ENCODE data around the gene SSBP3. TPM values are rescaled to one million over a fixed set of nuclear protein-coding genes. Genes with fewer than 3 reads are reported as not detected.

The SSBP3 gene
- polyA plus RNA-seq, 4 donors = 117 to 130 (median 126) TPM

DNA sequence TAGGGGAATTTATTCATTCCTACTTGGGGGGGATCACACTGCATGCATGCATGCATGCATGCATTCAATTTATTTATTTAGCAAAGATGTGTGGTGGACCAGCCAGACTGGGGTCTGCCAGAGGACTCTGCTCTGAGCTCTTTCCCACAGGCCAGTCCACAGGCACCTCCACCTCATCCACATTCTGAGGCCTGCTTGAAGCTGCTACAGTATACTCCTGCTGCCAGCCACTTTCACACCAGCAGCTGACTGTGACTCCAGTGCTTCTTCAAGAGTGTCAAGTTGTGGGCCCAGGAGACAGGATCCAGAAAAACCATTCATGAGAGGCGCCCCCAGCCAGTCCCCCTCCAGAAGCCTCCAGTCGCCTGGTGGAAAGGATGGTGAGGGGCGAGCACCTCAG is 30.9 kb downstream of the SSBP3 start:
- no peak for DNase-seq (ENCODE audit: low read depth in 4 of 4, low spot score in 3 of 4)

DNA sequence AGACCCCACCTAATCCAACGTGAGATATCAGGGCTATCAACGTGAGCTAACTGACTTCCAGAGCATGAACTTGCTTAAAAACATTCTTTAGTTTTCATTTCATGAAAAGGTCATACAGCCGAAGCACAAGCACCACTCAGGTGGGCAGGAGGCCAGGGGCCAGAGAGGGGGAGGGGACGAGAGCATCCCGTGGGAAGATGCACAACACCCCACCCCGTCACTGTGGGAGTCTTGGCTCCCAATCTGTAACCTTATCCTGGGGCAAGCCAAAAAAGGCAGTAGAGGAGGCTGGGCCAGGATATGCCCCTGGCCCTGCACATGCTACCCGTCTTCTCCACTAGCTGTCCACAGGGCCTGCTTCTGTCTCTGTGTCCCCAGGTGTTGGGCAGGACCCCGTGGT is 31.4 kb downstream of the SSBP3 start:
- no peak for DNase-seq (ENCODE audit: low read depth in 4 of 4, low spot score in 3 of 4)

DNA sequence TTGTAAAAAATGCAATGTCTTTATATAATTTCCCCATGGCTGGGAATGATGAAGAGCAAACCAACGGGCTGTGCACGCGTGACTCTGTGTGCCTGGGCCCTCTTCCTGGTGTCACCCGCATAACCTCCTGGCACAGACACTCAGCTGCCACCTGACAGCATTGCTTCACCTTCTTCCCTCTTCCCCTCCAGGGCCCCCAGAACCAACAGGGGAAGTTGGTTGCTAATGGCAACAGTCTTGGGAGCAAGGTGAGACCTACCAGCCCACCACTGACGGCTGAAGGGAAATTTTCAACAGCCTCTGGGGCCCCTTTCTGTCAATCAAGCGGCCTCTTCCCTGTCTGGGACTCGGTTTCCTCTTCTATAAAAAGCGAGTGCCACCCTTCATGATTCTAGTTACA is 33.2 kb downstream of the SSBP3 start:
- DNase-seq (ENCODE audit: low read depth in 4 of 4, low spot score in 3 of 4) = no peak

DNA sequence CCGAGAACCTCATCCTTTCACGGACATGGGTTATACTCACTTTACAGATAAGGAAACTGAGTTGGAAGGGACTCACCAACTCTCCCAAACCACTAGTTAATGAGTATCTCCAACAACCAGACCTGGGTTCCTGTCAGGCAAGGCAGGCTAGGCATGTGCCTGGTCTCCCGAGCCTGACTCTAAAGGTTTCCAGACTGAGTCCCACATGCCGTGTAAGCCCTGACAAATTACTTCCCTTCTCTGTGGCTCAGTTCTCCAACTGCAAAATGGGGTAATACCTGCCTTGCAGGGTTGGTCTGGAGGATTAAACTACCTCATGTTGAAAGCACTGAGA is 34.3 kb downstream of the SSBP3 start:
- DNase-seq (ENCODE audit: low read depth in 4 of 4, low spot score in 3 of 4) = no peak

DNA sequence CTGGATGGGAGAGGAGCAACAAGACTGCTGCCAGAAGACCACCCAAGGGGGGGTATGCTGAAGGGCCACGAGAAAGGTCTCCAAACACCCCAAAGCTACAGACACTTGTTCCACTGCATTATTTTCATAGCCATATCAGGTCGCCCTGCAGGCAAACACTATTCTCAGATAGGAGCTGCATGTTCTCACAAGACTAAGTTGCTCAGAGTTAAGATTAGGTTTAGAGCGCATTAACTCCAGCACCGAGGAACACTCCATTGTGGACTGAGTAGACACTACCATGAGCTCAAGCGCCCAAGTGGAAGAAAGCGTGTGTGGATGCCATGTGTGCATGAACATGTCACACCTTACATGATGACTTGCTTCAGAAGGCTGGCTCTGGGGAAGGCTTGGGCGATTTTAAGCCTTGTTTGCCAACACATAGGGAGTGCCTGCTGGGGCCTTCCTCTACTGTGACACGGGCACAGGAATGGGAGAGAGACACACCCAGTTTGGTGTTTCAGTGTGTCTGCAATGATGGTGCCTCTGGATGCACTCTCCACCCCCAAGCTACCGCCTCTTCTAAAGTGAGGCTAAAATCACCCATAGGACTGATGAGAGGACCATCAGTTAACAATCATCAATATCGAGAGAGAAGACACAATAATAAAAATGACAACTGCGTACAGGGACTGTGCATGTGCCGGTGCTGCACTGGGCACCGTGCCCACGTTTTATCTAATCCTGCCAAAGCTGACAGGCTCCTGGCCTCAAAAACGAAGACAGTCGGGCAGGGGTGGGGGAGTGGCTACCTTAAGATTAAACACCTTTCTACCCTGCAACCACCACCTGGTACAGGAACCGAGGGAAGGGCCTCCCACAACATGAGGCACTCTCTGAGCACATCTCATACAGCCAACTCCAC is 34.9 kb downstream of the SSBP3 start:
- DNase-seq (ENCODE audit: low read depth in 4 of 4, low spot score in 3 of 4) = no peak

DNA sequence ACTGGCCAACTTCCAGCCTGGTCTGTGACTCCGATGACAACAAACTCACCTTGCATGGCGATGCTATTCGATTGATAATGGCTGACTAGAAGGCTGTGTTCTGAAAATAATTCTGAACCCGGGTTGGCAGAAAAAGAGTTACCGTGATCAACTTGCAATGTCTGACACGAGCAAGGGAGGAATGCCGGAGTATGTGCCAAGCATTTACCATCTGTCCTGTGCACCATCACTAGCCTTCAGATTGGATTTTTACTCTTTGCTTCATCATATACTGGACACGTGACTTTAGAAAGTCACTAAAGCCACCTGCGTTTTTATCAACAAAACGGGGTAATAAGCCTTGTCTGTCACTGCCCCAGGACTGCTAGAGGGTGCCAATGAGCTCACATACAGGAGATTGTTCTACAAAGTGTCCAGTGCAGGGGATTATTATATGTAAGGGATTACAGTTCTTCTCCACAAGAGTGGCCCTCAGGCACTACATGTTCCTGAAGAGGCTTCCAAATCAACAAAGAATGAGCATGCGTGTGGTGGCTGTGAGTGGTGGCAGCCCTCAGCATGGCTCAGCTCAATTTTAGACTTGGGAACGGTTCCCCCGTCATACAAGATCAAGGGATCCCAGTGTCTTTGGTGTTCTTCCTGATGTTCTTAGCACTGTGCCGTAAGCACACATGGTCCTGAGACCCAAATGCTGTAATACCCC is 35.8 kb downstream of the SSBP3 start:
- DNase-seq (ENCODE audit: low read depth in 4 of 4, low spot score in 3 of 4) = no peak

DNA sequence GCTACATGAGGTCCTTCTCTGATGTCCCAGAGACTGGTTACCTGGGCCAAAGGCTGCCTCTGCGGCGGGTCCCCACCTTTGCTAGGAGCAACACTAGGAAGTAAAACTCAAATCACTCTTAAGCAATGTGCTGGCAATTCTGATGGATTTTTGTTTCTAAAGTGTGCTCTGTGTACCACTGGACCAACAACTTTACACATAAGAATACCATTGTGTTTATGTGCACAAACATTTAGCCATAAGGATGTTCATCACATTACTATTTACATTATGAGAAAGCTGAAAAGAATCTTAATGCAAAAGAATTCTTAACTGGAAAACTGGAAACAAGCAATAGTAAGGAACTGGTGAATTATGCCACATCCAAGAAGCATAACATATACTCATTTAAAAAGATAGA is 38.6 kb downstream of the SSBP3 start:
- no peak for DNase-seq (ENCODE audit: low read depth in 4 of 4, low spot score in 3 of 4)

DNA sequence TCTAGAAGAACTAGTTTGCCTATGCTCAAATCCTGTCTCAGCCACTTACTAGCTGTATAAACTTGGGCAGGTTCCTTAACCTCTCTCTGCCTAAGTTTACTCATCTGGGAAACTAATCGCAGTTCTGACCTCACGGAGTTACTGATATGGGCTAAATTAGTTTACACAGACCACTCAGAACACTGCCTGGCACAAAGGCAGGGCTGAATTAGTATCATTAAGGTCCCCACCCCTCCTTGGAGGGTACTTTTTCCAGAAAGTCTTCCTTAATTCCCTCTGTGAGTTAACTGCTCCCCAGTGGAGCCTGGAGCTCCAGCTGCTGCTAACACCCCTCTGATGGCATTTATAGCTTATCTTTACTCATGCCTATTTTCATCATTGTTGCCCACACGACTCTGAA is 40.3 kb downstream of the SSBP3 start:
- no peak for DNase-seq (ENCODE audit: low read depth in 4 of 4, low spot score in 3 of 4)

DNA sequence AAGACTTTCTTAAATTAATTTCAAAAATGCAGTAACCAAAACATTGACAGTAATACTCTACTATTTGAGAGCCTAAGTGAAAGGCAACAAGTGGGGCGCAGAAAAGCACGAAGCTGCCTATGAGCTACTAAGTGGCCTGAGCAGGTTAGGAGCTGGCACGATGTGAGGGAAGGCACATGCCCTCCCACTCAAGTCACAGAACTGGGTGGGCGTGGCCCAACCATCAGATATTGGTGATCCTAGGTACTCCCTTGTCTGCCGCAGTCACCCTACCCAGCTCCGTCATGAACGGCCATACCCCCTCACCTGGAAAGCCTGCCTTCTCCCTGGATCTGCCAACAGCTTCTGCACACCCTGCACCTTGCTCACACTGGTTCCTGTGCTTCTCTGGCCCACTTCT is 40.8 kb downstream of the SSBP3 start:
- DNase-seq (ENCODE audit: low read depth in 4 of 4, low spot score in 3 of 4) = no peak

DNA sequence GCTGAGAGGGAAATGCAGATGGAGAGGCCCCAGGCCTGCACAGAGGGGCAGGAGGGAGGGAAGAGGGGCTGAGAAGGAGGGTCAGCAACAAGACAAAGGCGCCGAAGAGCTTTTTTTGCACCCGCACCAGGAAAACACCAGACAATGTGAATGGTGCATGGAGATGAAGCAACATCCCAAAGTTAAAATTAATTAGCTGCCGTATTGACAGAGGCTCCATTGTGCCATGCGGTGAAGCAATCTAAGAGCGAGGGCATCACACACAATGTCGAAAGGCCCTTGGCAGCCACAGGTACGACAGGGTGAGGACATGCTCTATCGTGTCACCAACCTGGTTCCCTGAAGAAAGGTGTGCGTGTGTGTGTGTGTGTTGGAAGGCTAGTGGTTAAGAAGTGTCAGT is 41.2 kb downstream of the SSBP3 start:
- no peak for DNase-seq (ENCODE audit: low read depth in 4 of 4, low spot score in 3 of 4)

DNA sequence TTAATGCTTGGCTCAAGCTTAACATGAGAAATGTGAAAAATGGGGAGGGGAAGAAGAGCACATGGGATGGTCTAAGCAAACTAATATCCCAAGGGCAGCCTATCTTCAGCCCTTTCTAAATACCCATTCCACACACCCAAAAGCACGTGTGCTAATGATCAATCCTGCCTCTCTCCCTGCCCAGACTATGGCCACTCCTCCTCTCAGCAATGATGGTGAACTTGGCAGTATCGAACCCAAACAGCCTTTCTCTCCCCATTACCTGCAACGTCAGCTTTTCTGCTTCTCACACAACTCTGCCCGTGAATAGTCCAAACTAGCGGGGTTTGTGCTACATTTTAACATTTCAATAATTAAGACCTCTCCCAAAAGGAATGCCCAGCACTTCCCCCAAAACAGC is 41.6 kb downstream of the SSBP3 start:
- no peak for DNase-seq (ENCODE audit: low read depth in 4 of 4, low spot score in 3 of 4)

DNA sequence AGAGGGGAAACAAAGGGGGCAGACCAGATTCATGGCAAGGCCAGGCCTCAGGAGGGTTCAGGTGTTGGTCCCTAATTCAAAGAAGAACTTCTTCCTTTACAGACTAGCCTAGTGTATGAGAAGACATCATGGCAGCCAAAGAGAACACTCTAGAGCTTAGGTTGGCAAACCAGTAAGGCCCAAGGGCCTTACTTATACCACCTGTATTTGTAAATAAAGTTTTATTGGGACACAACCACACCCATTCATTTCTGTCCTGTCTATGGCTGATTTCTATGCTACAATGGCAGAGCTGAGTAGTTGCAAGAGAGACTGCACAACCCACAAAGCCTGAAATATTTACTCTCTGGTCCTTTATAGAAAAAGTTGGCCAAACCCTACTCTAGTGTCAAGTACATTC is 42.3 kb downstream of the SSBP3 start:
- DNase-seq (ENCODE audit: low read depth in 4 of 4, low spot score in 3 of 4) = no peak

DNA sequence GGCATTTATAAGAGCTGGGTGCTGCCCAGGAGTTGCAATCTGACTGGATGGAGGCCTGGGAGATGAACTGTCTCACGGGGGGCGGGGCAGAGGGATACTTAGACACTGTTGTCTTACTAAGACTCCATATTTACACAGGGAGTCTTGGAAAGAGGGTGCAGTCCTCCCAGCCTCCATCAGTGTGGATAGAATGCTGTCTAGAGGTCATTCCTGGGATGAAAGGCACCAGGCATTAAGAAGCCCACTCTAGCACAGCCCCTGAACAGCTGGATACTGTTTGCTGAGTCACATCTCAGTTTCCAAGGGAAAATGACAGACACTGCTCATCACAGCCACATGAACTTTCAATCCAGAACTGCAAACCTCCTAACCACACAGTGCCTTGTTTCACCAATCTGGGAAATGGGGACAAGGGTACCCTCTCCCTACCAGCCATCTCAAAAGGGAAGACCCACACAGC is 43.3 kb downstream of the SSBP3 start:
- DNase-seq (ENCODE audit: low read depth in 4 of 4, low spot score in 3 of 4) = no peak

DNA sequence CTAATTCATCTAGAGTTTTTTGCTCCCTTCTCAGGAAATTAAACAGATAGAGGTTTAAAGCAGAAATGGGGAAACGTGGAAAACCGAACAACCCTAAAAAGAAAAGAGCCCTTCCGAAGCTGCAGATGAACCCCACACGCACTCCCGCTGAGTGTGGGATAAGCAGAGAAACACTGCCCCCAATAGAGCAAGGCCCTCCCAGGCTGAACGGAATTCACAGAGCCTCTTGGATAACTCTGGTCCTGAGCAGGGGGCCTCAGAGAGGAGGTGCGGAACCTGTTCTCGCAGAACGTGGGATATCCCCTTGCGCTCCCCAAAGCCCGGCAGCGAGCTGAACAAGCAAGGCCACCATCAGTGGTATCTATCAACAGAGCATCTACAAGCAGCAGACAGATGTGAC is 44.9 kb downstream of the SSBP3 start:
- DNase-seq (ENCODE audit: low read depth in 4 of 4, low spot score in 3 of 4) = no peak

DNA sequence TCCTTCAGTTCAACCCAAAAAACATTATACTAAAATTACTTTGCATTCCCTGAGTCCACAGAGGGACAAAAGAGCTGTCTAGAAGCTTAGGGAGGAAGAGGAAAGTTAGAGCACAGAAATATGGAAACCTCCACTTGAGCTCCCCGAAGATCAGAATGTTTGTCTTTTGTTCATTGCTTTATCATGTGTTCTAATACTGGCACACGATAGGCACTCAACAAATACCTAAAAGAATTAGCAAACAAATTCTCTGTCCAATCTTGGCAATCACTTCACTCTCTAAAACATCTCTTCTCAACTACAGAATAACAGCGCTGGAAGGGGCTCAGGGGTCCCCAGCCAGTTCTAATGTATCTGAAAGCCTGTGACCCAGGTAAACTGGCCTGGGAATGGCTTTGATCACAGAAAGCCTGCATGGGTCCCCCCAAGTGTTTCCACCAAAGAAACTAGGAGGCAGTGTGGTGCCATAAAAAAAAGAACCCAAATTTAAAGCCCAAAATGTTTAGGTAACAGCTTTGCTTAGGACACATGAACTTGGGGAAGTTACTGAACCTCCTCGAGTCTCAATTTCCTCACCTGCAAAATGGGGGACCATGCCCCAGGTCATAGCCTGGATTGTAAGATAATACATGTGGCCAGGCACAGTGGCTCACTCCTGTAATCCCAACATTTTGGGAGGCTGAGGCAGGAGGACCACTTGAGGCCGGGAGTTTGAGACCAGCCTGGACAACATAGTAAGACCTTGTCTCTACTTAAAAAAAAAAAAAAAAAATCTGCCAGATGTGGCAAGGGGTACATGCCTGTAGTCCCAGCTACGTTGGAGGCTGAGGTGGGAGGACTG is 45.8 kb downstream of the SSBP3 start:
- no peak for DNase-seq (ENCODE audit: low read depth in 4 of 4, low spot score in 3 of 4)

DNA sequence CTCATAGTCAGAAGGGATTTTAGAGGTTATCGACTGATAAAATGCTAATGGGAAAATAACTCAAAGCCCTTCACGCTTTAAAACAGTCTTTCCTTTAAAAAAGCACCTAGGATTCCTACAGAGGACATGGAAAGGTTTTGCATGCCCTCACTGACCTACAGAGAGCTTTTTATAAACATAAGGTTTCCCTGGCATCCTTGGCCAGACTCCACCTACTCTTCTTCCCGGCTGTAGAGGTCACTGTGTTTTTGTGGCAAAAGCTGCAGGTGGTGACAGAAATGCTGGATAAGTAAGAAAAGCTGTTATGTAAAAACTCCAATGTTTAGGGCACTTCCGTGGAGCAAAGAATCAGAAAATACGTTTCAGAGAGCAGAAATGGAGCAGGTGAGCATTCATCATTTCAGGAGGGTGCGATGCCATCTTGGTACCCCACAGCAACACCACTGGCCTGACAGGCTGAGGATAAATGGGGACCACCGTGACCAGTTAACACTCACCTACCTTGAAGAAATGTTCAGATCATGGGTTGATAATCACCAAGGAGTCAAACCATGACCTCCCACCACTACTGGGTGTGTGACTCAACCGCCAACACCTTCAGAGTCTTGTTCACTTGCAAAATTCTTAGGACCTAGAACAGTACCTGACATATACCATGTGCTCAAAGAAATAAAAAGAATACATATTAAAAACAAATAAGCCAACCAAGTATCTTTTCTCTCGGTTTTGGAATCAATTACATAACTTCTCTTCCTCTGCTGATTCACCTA is 46.6 kb downstream of the SSBP3 start:
- DNase-seq (ENCODE audit: low read depth in 4 of 4, low spot score in 3 of 4) = no peak

DNA sequence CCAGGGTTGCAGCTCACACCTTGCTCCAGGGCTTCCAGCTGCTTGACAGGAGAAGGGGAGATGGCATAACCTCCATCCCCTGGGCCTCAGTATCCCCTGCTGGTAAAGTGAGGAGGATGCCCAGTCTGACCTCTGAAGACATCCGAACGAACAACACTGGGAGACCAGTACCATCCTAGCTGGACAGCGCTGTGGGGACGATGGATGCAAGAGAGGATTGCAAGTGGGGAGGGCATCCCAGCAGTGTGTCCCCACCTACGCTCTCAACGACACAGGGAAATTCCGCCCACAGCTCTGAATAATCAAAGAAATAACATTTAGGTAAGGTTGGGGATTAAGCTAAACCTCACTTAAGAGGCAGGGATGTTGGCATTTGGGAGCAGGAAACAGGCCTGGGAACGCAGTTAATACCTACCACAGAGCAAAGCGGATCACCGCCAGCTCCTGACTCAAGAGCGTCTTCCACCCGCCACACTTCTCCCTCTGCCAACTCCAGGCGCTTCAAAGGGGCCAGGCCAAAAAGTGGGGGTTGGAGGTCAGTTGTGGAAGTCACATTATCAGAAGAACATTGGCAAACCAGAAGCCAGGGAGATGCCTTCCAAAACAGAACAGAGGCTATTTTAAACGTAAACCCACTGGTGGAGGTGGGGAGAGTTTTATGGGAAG is 47.6 kb downstream of the SSBP3 start:
- no peak for DNase-seq (ENCODE audit: low read depth in 4 of 4, low spot score in 3 of 4)

DNA sequence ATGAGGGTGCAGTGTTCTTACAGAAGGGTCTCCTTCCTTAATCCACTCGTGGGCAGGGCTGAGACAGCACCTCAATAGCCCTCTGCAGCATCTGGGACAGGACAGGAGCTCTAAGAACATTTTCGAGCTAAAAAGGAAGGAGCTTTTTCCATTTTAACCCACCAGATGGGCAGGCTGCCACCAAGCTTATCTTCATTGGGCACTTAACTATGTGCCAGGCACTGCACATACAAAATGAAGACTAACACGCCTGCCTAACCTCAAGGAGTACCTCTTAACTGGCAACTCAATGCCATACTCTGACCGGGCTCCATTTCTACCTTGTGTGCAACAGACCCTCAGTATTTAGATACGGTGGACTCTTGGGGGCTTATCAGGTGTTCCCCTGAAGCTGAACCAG is 48.2 kb downstream of the SSBP3 start:
- DNase-seq (ENCODE audit: low read depth in 4 of 4, low spot score in 3 of 4) = no peak

DNA sequence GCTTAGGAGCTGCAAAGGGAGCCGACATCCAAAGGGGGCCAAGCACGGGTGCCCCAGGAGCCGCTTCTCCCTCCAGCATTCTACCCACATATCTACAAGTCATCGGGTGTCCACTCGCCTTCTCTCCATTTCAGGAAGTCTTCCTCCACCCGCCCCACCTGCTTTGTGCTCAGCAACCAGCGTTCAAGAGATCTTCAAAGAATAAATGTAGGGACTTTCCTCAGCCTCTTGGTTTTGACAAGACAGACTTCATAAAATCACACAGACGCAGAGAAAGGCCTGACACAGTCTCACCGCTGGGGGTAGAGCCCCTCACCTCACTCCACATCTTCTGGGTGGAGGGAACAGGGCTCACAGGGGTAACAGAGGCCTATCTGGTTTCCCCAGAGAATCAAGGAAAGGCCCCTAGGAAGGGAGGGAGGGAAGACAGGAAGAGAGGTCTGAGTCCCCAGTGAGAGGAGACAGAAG is 49.5 kb downstream of the SSBP3 start:
- DNase-seq (ENCODE audit: low read depth in 4 of 4, low spot score in 3 of 4) = no peak

Measured in left renal pelvis (tissue), 4 donors.